ENCODE measurements around the gene NHS. TPM values are rescaled to one million over a fixed set of nuclear protein-coding genes. Genes with fewer than 3 reads are reported as not detected.

The NHS gene
- total RNA-seq, 1 donor from 2014 or later = 12.1 TPM

DNA sequence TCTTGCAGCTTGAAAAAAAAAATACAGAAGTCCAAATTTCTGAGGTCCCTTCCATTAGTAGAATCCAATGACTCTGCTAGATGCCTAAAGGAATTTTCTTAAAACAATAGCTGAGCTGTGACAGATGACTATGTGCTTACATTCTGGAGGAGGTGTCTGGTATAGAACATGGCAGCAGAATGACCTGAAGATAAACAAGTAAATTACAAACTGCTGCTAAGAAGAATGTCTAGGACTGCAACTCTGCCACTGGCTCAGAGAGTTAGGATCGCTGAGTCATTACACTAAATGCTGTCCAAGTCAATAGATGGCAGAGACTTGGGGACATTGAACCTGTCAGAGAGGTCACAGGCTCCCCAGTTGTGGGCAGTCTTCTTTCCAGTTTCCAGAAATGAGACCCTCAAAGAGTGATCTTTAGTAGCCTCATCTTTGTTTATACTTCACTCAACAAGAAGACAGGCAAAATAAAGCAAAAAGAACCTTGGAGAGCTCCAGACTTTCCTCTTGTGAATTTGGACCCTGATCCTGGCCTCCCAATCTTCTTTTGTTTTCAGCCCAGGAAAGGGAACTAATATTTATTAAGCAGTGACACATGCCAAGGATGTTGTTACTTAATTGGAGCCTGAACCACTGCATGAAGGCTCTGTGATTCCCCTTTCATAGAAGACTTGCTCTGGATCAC is 305.9 kb downstream of the NHS start:
- Histone ChIP-seq H3K4me1 (no peaks in the 10 kb centered on the region), H3K4me2 (no peak overlapping the region), H3K36me3 (no peaks in the 10 kb centered on the region), H3K4me3 (no peak overlapping the region), H3F3A (ENCODE audit: low read depth) (no peaks in the 10 kb centered on the region), H3K9me3 (ENCODE audit: low read depth) (no peaks in the 10 kb centered on the region), H3K9ac (no peak overlapping the region), H3K27me3 (no peaks in the 10 kb centered on the region), H3K79me2 (ENCODE audit: low read depth) (no peaks in the 10 kb centered on the region), H2AFZ (replicated peaks) (no peak overlapping the region), H3K27ac (no peak overlapping the region), H4K20me1 (ENCODE audit: low read depth) (no peaks in the 10 kb centered on the region)
- Mint-ChIP-seq H3K27me3 (ENCODE audit: insufficient read depth, low read depth) (peaks cover 5% of the 10 kb centered on the region), H3K4me1 (no peaks in the 10 kb centered on the region), H3K27ac (no peak overlapping the region), H3K4me3 (no peak overlapping the region), H3K36me3 (no peaks in the 10 kb centered on the region), H3K9me3 (peaks cover 3% of the 10 kb centered on the region)
- no peak for TF ChIP-seq EZH2phosphoT487 (IDR thresholded peaks at IDR 0.05)
- TF ChIP-seq EZH2 (IDR thresholded peaks at IDR 0.05) = no peak
- TF ChIP-seq, protein P1, sequence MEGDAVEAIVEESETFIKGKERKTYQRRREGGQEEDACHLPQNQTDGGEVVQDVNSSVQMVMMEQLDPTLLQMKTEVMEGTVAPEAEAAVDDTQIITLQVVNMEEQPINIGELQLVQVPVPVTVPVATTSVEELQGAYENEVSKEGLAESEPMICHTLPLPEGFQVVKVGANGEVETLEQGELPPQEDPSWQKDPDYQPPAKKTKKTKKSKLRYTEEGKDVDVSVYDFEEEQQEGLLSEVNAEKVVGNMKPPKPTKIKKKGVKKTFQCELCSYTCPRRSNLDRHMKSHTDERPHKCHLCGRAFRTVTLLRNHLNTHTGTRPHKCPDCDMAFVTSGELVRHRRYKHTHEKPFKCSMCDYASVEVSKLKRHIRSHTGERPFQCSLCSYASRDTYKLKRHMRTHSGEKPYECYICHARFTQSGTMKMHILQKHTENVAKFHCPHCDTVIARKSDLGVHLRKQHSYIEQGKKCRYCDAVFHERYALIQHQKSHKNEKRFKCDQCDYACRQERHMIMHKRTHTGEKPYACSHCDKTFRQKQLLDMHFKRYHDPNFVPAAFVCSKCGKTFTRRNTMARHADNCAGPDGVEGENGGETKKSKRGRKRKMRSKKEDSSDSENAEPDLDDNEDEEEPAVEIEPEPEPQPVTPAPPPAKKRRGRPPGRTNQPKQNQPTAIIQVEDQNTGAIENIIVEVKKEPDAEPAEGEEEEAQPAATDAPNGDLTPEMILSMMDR (IDR thresholded peaks at IDR 0.05) = no peak
- DNase-seq (ENCODE audit: low spot score) = no peak

DNA sequence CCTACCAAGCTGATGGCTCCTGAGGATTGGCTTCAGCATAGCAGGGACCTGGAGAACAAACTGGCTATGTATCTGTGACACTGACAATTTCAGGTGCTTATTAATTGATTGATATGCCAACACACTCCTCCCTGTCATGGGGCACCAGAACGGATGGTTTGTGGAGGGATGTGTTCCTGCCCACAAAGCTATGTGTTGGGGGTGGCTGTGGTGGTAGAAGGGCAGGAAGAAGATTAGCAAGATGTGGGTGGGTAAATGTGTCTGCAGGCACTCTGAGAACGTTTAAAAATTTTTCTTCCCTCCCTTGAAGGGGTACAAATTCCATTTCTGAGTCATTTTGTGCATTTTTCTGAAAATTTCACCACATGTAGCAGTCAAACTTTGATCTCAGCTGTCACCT is 307.3 kb downstream of the NHS start:
- no peak overlapping the region for H3K27ac ChIP-seq
- no peaks in the 10 kb centered on the region for H3K4me1 ChIP-seq
- Mint-ChIP-seq H3K27me3 (ENCODE audit: insufficient read depth, low read depth) (peaks cover 5% of the 10 kb centered on the region), H3K4me3 (no peak overlapping the region), H3K27ac (no peak overlapping the region), H3K9me3 (peaks cover 3% of the 10 kb centered on the region), H3K4me1 (no peaks in the 10 kb centered on the region), H3K36me3 (no peaks in the 10 kb centered on the region)
- TF ChIP-seq EZH2phosphoT487 (IDR thresholded peaks at IDR 0.05) (no peak), EZH2 (IDR thresholded peaks at IDR 0.05) (no peak)
- TF ChIP-seq, protein P1 (IDR thresholded peaks at IDR 0.05) = no peak
- no peak overlapping the region for H2AFZ ChIP-seq (replicated peaks)
- H3F3A ChIP-seq (ENCODE audit: low read depth) = no peaks in the 10 kb centered on the region
- no peaks in the 10 kb centered on the region for H4K20me1 ChIP-seq (ENCODE audit: low read depth)
- H3K4me2 ChIP-seq = no peak overlapping the region
- H3K27me3 ChIP-seq = no peaks in the 10 kb centered on the region
- H3K36me3 ChIP-seq = no peaks in the 10 kb centered on the region
- H3K9ac ChIP-seq = no peak overlapping the region
- no peak for DNase-seq (ENCODE audit: low spot score)
- H3K79me2 ChIP-seq (ENCODE audit: low read depth) = no peaks in the 10 kb centered on the region
- no peaks in the 10 kb centered on the region for H3K9me3 ChIP-seq (ENCODE audit: low read depth)
- no peak overlapping the region for H3K4me3 ChIP-seq

DNA sequence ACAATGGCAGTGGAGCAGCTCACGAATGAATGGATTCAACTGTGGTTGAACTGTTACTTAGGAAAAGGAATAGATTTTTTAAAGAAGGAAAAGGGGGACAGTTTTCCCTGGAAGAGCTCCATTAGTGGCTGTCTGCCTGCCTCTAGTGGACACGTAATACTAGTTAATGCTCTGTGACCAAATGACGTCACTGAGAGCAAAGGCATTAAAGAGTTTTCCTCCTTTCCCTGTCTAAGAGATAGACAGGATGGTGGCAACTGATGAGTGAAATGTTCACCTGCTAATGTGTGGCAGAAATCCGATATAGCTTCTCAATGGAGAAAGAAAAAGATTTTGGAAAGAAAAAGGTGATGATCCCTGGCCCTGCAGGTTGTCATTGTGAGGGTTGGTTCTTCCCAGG is 310.0 kb downstream of the NHS start:
- TF ChIP-seq, protein P1 (IDR thresholded peaks at IDR 0.05) = no peak
- no peak for TF ChIP-seq EZH2phosphoT487 (IDR thresholded peaks at IDR 0.05)
- TF ChIP-seq EZH2 (IDR thresholded peaks at IDR 0.05) = no peak
- peaks cover 3% of the 10 kb centered on the region for H3K27me3 Mint-ChIP-seq (ENCODE audit: insufficient read depth, low read depth)
- Histone ChIP-seq H3K4me2 (no peak overlapping the region), H3K27ac (no peak overlapping the region), H3K9ac (no peak overlapping the region), H3K27me3 (no peaks in the 10 kb centered on the region), H3F3A (ENCODE audit: low read depth) (no peaks in the 10 kb centered on the region), H3K9me3 (ENCODE audit: low read depth) (no peaks in the 10 kb centered on the region), H3K4me3 (no peak overlapping the region), H4K20me1 (ENCODE audit: low read depth) (no peaks in the 10 kb centered on the region), H3K4me1 (no peaks in the 10 kb centered on the region), H2AFZ (replicated peaks) (no peak overlapping the region), H3K36me3 (no peaks in the 10 kb centered on the region), H3K79me2 (ENCODE audit: low read depth) (no peaks in the 10 kb centered on the region)
- DNase-seq (ENCODE audit: low spot score) = no peak
- H3K4me1 Mint-ChIP-seq = peaks cover 4% of the 10 kb centered on the region
- H3K36me3 Mint-ChIP-seq = no peaks in the 10 kb centered on the region
- H3K4me3 Mint-ChIP-seq = no peak overlapping the region
- no peak overlapping the region for H3K27ac Mint-ChIP-seq
- H3K9me3 Mint-ChIP-seq = no peaks in the 10 kb centered on the region

Data from neural progenitor cell (in vitro differentiated cells).